ENCODE measurements around the gene ERN2. TPM values are rescaled to one million over a fixed set of nuclear protein-coding genes. Genes with fewer than 3 reads are reported as not detected.

ERN2 gene
- total and polyA plus RNA-seq, 2 of the 13 experiments (the other 11 are each of a cell fraction or from before 2014, with no cell fraction given): 2.2 to 3.5 TPM

- TF ChIP-seq REL (CRISPR knock-in tag; conservative IDR thresholded peaks at IDR 0.05) (no peak), HOXA3 (CRISPR knock-in tag; IDR thresholded peaks at IDR 0.05) (no peak), GABPA (IDR thresholded peaks at IDR 0.05; ENCODE audit: low read depth, low read length) (no peak), GABPA (CRISPR knock-in tag; IDR thresholded peaks at IDR 0.05; ENCODE audit: low read depth) (no peak), ZNF543 (CRISPR knock-in tag; IDR thresholded peaks at IDR 0.05) (no peak), STAG1 (CRISPR knock-in tag; IDR thresholded peaks at IDR 0.05) (no peak), CC2D1A (CRISPR knock-in tag; IDR thresholded peaks at IDR 0.05) (no peak), ZNF264 (CRISPR knock-in tag; IDR thresholded peaks at IDR 0.05) (no peak), ZNF782 (CRISPR knock-in tag; IDR thresholded peaks at IDR 0.05; ENCODE audit: borderline replicate concordance) (peak; percentile 39; the same call in 1 of the 2 replicates), PAF1 (CRISPR knock-in tag; IDR thresholded peaks at IDR 0.05) (no peak), SALL1 (CRISPR knock-in tag; IDR thresholded peaks at IDR 0.05) (peak; percentile 17; the same call in 1 of the 2 replicates), TRAFD1 (CRISPR knock-in tag; IDR thresholded peaks at IDR 0.05; ENCODE audit: borderline replicate concordance) (no peak), ZNF430 (CRISPR knock-in tag; IDR thresholded peaks at IDR 0.05) (0 out of 2 replicates have a peak, but pooled peaks have one; percentile 22), SRSF4 (IDR thresholded peaks at IDR 0.05; ENCODE audit: low read depth, low read length, poor library complexity, severe bottlenecking) (no peak), ZNF354B (CRISPR knock-in tag; IDR thresholded peaks at IDR 0.05) (no peak), MEF2D (CRISPR knock-in tag; IDR thresholded peaks at IDR 0.05) (no peak), ZNF510 (CRISPR knock-in tag; IDR thresholded peaks at IDR 0.05; ENCODE audit: low read depth) (no peak), IKZF4 (CRISPR knock-in tag; IDR thresholded peaks at IDR 0.05; ENCODE audit: borderline replicate concordance, low read depth, not compliant biosample characterization) (no peak), KLF12 (CRISPR knock-in tag; IDR thresholded peaks at IDR 0.05; ENCODE audit: borderline replicate concordance) (no peak), NR2F1 (CRISPR knock-in tag; IDR thresholded peaks at IDR 0.05) (no peak), ZNF225 (CRISPR knock-in tag; IDR thresholded peaks at IDR 0.05) (no peak), SNAI1 (CRISPR knock-in tag; IDR thresholded peaks at IDR 0.05; ENCODE audit: borderline replicate concordance) (no peak), HNF4G (IDR thresholded peaks at IDR 0.05; ENCODE audit: borderline replicate concordance, low read depth, low read length) (0 out of 2 replicates have a peak, but pooled peaks have one; percentile 10), HNF4G (CRISPR knock-in tag; IDR thresholded peaks at IDR 0.05; ENCODE audit: borderline replicate concordance, low read depth) (no peak)
- TF ChIP-seq, protein P1, sequence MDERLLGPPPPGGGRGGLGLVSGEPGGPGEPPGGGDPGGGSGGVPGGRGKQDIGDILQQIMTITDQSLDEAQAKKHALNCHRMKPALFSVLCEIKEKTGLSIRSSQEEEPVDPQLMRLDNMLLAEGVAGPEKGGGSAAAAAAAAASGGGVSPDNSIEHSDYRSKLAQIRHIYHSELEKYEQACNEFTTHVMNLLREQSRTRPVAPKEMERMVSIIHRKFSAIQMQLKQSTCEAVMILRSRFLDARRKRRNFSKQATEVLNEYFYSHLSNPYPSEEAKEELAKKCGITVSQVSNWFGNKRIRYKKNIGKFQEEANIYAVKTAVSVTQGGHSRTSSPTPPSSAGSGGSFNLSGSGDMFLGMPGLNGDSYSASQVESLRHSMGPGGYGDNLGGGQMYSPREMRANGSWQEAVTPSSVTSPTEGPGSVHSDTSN (CRISPR knock-in tag; IDR thresholded peaks at IDR 0.05): no peak
- TF ChIP-seq, protein P2, sequence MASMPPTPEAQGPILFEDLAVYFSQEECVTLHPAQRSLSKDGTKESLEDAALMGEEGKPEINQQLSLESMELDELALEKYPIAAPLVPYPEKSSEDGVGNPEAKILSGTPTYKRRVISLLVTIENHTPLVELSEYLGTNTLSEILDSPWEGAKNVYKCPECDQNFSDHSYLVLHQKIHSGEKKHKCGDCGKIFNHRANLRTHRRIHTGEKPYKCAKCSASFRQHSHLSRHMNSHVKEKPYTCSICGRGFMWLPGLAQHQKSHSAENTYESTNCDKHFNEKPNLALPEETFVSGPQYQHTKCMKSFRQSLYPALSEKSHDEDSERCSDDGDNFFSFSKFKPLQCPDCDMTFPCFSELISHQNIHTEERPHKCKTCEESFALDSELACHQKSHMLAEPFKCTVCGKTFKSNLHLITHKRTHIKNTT (CRISPR knock-in tag; IDR thresholded peaks at IDR 0.05): no peak
- TF ChIP-seq, protein P3, sequence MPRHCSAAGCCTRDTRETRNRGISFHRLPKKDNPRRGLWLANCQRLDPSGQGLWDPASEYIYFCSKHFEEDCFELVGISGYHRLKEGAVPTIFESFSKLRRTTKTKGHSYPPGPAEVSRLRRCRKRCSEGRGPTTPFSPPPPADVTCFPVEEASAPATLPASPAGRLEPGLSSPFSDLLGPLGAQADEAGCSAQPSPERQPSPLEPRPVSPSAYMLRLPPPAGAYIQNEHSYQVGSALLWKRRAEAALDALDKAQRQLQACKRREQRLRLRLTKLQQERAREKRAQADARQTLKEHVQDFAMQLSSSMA (CRISPR knock-in tag; IDR thresholded peaks at IDR 0.05): no peak
- TF ChIP-seq, protein P4, sequence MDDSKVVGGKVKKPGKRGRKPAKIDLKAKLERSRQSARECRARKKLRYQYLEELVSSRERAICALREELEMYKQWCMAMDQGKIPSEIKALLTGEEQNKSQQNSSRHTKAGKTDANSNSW (CRISPR knock-in tag; IDR thresholded peaks at IDR 0.05; ENCODE audit: borderline replicate concordance): no peak
Observed at GRCh38 chr16:23739516-23739915, 26.5 kb upstream of the ERN2 start (continued).

Measured in HepG2 (cell line).